HT-29 (cell line): ENCODE results near the gene SERPINB12. TPM values are rescaled to one million over a fixed set of nuclear protein-coding genes. Genes with fewer than 3 reads are reported as not detected.
A peak's percentile ranks its signal among the peaks of the same experiment; 100 is the strongest.

Experiments used
- DNase-seq: peaks from one replicate; pipeline ENCODE4 v3.0.0-alpha.2; 2015; ENCODE audit warnings: low spot score
- total RNA-seq: library from RNA; depleted of rRNA; stranded (reverse); fragments of >200 nt; shearing (Covaris generic); gene quantifications from 2 replicates; pipeline ENCODE4 v1.2.3, GENCODE V29; 2014; rRNA removed

Gene SERPINB12
- total RNA-seq, 1 experiment from 2014 or later, result not detected

DNA sequence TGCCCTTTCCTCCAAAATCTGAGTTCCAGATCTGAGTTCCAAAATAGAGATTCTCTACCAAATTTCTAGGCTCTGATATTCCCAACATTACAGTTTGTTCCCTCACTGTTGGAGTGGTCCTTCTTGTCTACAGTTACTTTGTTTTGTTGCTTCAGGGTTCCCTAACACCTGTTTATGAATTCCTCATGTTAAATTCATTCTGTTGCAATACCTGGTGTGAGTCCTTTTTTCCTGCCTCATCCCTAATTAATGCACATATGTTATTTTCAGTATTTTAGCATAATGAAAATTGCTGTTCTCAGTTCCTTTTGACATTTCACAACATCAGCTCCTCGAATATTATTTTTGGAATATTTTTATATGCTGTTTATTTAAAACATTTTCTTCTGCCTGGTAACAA, 61.2 kb downstream of the SERPINB12 start:
- DNase-seq, result no peak

GRCh38 chr18:63603772-63604171, 61.6 kb downstream of the SERPINB12 start:
- no peak for DNase-seq

GRCh38 chr18:63604791-63605567, 62.8 kb downstream of the SERPINB12 start:
- DNase-seq, result peak; percentile 18

GRCh38 chr18:63606526-63606925, 64.4 kb downstream of the SERPINB12 start:
- DNase-seq, result no peak

- DNase-seq, result no peak
Observed at GRCh38 chr18:63613420-63613819, 71.3 kb downstream of the SERPINB12 start.

DNA sequence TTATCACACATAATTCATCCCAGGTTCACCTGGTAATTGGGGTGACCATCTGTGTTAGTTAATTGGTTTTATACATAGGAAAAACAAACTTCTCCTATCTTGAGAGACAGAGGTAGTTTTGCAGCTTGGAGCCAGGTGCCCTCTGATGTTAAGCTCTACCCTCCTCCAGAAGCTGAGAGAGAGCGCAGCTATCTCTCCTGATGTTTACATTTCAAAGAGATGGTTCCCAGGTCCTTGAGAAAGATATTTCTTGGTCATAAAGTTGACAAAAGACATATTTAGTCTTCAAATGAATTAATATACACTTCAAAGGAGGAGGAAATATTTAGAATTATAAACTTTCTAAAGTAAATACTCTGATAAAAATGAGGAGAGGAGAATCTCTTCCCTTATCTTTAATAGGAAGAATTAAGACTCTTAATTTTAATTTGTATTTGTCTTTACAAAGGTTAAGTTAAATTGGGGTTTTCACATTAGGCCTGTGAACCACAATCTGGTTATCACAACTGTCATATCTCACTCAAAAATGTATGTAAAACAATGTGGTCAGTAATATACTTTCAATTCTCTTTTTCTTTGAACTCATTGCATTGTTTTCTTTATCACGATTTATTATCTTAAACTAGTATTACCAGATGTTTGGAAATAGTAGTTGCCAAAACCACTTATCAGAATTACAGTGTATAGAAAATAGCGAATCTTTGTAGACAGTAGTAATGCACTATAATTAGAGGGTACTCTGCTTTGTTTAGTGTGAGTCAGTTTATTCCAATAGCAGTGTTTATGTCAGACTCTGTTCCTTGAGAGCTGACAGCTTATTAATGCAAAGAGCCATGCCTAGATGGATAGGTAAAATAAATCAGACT, 75.1 kb downstream of the SERPINB12 start:
- DNase-seq, result peak; percentile 4

GRCh38 chr18:63617915-63618234, 75.7 kb downstream of the SERPINB12 start:
- no peak for DNase-seq

Other genes starting within 250 kb of the SERPINB12 start
- 0.05 and 0.36 TPM in 2 replicates for gene BCL2, start 222.6 kb upstream of the SERPINB12 start, total RNA-seq
- gene KDSR, start 175.2 kb upstream of the SERPINB12 start, total RNA-seq, result 24.1 and 31.3 TPM in 2 replicates
- 16.0 and 16.7 TPM in 2 replicates for gene VPS4B, start 119.9 kb upstream of the SERPINB12 start, total RNA-seq
- gene SERPINB5, start 65.4 kb upstream of the SERPINB12 start, total RNA-seq, result 12.9 and 13.4 TPM in 2 replicates
- gene SERPINB13, start 45.0 kb downstream of the SERPINB12 start, total RNA-seq, result not detected in 2 replicates
- gene SERPINB4, start 101.9 kb downstream of the SERPINB12 start, total RNA-seq, result not detected in 2 replicates
- gene SERPINB3, start 119.5 kb downstream of the SERPINB12 start, total RNA-seq, result not detected in 2 replicates
- not detected in 2 replicates for gene SERPINB11, start 160.6 kb downstream of the SERPINB12 start, total RNA-seq
- gene SERPINB7, start 233.0 kb downstream of the SERPINB12 start, total RNA-seq, result 0.16 TPM in 1 of 2 replicates, not detected in the other